LNCaP clone FGC (cell line): ENCODE data around the gene TRPM2.

Source experiments
- DNase-seq: peaks from one replicate; pipeline ENCODE4 v3.0.0-alpha.2; 2011; ENCODE audit warnings: low read depth
- H3K4me3 ChIP-seq: 2 replicates; pipeline ENCODE4 v1.5.1; 2011; ENCODE audit warnings: mild to moderate bottlenecking, low read depth, low read length, control low read depth
- TF ChIP-seq, protein P1 (sequence below): IDR thresholded peaks from 2 replicates; pipeline ENCODE4 v1.5.1; 2012; ENCODE audit warnings: mild to moderate bottlenecking; ENCODE audit not compliant: control insufficient read depth, insufficient read depth; ENCODE audit errors: extremely low read depth

Gene TRPM2

GRCh38 chr21:44312089-44312488, 41.3 kb upstream of the TRPM2 start:
- DNase-seq, result no peak
- TF ChIP-seq, protein P1, sequence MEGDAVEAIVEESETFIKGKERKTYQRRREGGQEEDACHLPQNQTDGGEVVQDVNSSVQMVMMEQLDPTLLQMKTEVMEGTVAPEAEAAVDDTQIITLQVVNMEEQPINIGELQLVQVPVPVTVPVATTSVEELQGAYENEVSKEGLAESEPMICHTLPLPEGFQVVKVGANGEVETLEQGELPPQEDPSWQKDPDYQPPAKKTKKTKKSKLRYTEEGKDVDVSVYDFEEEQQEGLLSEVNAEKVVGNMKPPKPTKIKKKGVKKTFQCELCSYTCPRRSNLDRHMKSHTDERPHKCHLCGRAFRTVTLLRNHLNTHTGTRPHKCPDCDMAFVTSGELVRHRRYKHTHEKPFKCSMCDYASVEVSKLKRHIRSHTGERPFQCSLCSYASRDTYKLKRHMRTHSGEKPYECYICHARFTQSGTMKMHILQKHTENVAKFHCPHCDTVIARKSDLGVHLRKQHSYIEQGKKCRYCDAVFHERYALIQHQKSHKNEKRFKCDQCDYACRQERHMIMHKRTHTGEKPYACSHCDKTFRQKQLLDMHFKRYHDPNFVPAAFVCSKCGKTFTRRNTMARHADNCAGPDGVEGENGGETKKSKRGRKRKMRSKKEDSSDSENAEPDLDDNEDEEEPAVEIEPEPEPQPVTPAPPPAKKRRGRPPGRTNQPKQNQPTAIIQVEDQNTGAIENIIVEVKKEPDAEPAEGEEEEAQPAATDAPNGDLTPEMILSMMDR, result no peak
- H3K4me3 ChIP-seq, result no peak overlapping the region

DNA sequence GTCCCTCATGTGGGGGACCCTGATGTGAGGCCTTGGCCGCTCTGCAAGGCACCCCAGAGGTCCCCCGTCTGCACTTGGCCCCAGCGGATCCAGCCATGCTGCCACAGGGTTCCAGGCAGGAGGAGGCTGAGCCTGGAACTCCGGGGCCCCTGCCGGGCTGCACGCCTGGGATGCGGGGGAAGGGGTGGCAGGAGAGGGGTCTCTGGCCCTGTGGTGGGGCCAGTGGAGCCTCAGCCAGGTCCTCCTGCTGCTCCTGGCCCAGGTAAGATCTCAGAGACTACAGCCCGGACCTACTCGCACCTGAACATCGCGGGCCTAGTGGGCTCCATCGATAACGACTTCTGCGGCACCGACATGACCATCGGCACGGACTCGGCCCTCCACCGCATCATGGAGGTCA, 40.7 kb upstream of the TRPM2 start:
- no peak for DNase-seq
- TF ChIP-seq, protein P1, result no peak
- H3K4me3 ChIP-seq, result no peak overlapping the region

- DNase-seq, result no peak
- no peak overlapping the region for H3K4me3 ChIP-seq
- TF ChIP-seq, protein P1, result no peak
Measured at GRCh38 chr21:44313451-44313850, 40.0 kb upstream of the TRPM2 start.

- TF ChIP-seq, protein P1, result no peak
- no peak overlapping the region for H3K4me3 ChIP-seq
- DNase-seq, result no peak
Measured at GRCh38 chr21:44314128-44314527, 39.3 kb upstream of the TRPM2 start.

GRCh38 chr21:44314561-44314960, 38.9 kb upstream of the TRPM2 start:
- TF ChIP-seq, protein P1, result no peak
- no peak for DNase-seq
- H3K4me3 ChIP-seq, result no peak overlapping the region

- no peak overlapping the region for H3K4me3 ChIP-seq
- DNase-seq, result no peak
- TF ChIP-seq, protein P1, result no peak
Measured at GRCh38 chr21:44315691-44316203, 37.7 kb upstream of the TRPM2 start.

GRCh38 chr21:44316277-44316900, 37.0 kb upstream of the TRPM2 start:
- TF ChIP-seq, protein P1, result no peak
- DNase-seq, result no peak
- H3K4me3 ChIP-seq, result no peak overlapping the region
